ENCODE results near the gene GARNL3.

The GARNL3 gene
- long read RNA-seq, partial matches to known transcripts, result 0 of 4 reads
- long read RNA-seq, other reads (novel, unspliced or antisense), result 4 of 4 reads

GRCh38 chr9:127264462-127265219, at the start of gene GARNL3:
GARNL3 (plus strand) TSS chr9:127264774; CDS start chr9:127264878, 104 bp downstream.
- Histone ChIP-seq H3K27ac (replicated peaks) (no peak within 1 kb of the TSS), H3K27me3 (ENCODE audit: insufficient read depth, poor library complexity, severe bottlenecking) (no peaks in the 10 kb centered on the region), H3K4me3 (replicated peaks; ENCODE audit: insufficient read depth, low read length) (no peak within 1 kb of the TSS)
- DNase-seq (ENCODE audit: low read depth in 1 of 2, low spot score in 1 of 2), result no peak
- TF ChIP-seq CTCF (IDR thresholded peaks at IDR 0.05; ENCODE audit: insufficient read depth, low read length) (no peak), POLR2AphosphoS5 (IDR thresholded peaks at IDR 0.05; ENCODE audit: low read depth) (no peak), SPI1 (IDR thresholded peaks at IDR 0.05; ENCODE audit: borderline replicate concordance, low read depth) (no peak), REST (IDR thresholded peaks at IDR 0.05; ENCODE audit: insufficient replicate concordance, low read depth) (no peak), GABPA (IDR thresholded peaks at IDR 0.05; ENCODE audit: low read depth) (no peak)

- no peak for DNase-seq (ENCODE audit: low read depth in 1 of 2, low spot score in 1 of 2)
- Histone ChIP-seq H3K27me3 (ENCODE audit: insufficient read depth, poor library complexity, severe bottlenecking) (no peaks in the 10 kb centered on the region), H3K4me3 (replicated peaks; ENCODE audit: insufficient read depth, low read length) (no peak overlapping the region), H3K27ac (replicated peaks) (no peak overlapping the region)
- TF ChIP-seq POLR2AphosphoS5 (IDR thresholded peaks at IDR 0.05; ENCODE audit: low read depth), result no peak
Observed at GRCh38 chr9:127215268-127216209, 49.0 kb upstream of the GARNL3 start.

- DNase-seq (ENCODE audit: low read depth in 1 of 2, low spot score in 1 of 2), result no peak
- TF ChIP-seq GABPA (IDR thresholded peaks at IDR 0.05; ENCODE audit: low read depth) (no peak), CTCF (IDR thresholded peaks at IDR 0.05; ENCODE audit: insufficient read depth, low read length) (no peak), SPI1 (IDR thresholded peaks at IDR 0.05; ENCODE audit: borderline replicate concordance, low read depth) (no peak), REST (IDR thresholded peaks at IDR 0.05; ENCODE audit: insufficient replicate concordance, low read depth) (no peak), POLR2AphosphoS5 (IDR thresholded peaks at IDR 0.05; ENCODE audit: low read depth) (no peak)
- Histone ChIP-seq H3K27ac (replicated peaks) (no peak overlapping the region), H3K4me3 (replicated peaks; ENCODE audit: insufficient read depth, low read length) (no peak overlapping the region), H3K27me3 (ENCODE audit: insufficient read depth, poor library complexity, severe bottlenecking) (no peaks in the 10 kb centered on the region)
Observed at GRCh38 chr9:127216210-127216887, 48.2 kb upstream of the GARNL3 start.

- no peak for DNase-seq (ENCODE audit: low read depth in 1 of 2, low spot score in 1 of 2)
- TF ChIP-seq POLR2AphosphoS5 (IDR thresholded peaks at IDR 0.05; ENCODE audit: low read depth) (no peak), SPI1 (IDR thresholded peaks at IDR 0.05; ENCODE audit: borderline replicate concordance, low read depth) (no peak), CTCF (IDR thresholded peaks at IDR 0.05; ENCODE audit: insufficient read depth, low read length) (no peak), GABPA (IDR thresholded peaks at IDR 0.05; ENCODE audit: low read depth) (no peak), REST (IDR thresholded peaks at IDR 0.05; ENCODE audit: insufficient replicate concordance, low read depth) (no peak)
- H3K4me3 ChIP-seq (replicated peaks; ENCODE audit: insufficient read depth, low read length), result no peak overlapping the region
- H3K27me3 ChIP-seq (ENCODE audit: insufficient read depth, poor library complexity, severe bottlenecking), result no peaks in the 10 kb centered on the region
- H3K27ac ChIP-seq (replicated peaks), result no peak overlapping the region
Observed at GRCh38 chr9:127216888-127217217, 47.7 kb upstream of the GARNL3 start.

All from HL-60 (cell line).